Naive thymus-derived CD8-positive, alpha-beta T cell (primary cell): ENCODE results near the gene LY6G5C. TPM values are rescaled to one million over a fixed set of nuclear protein-coding genes. Genes with fewer than 3 reads are reported as not detected.

Experiments used
- ATAC-seq, 2 donors: fragments of 150-1000 bp; cut with Tn5 transposase in 1 of 2; sonication (Bioruptor Pico), chemical (Tn5 transposase) in 1 of 2; 1 replicate in 1 of 2; 2 replicates in 1 of 2; pipeline ENCODE4 v1.10.0; 2021; ENCODE audit warnings: mild to moderate bottlenecking in 2 of 2, moderate library complexity in 2 of 2
- POLR2A ChIA-PET: fragments of 350-600 bp; sonication (Branson Sonifier 250); formaldehyde crosslinking; loops from one replicate; lab custom pipeline; 2021; ENCODE audit warnings: antibody characterized with exemption; lab: Charles Lee
- DNase-seq, 10 donors: peaks; one replicate each; pipeline versions ENCODE4 v3.0.0 to v3.0.0-alpha.2; 2020 to 2022
- H3K27ac Mint-ChIP-seq, 10 donors: one replicate each; pipeline ENCODE4 v1.8.0; 2020 to 2022; ENCODE audit warnings: mild to moderate bottlenecking in 10 of 10, mixed read lengths in 10 of 10, moderate library complexity in 4 of 10, inconsistent platforms in 1 of 10
- H3K27me3 Mint-ChIP-seq, 5 donors: one replicate each; pipeline ENCODE4 v1.8.0; 2021 to 2022; ENCODE audit warnings: mixed read lengths in 5 of 5
- H3K36me3 Mint-ChIP-seq, 3 donors: one replicate each; pipeline ENCODE4 v1.8.0; 2020 to 2022; ENCODE audit warnings: mixed read lengths in 3 of 3, mild to moderate bottlenecking in 2 of 3, inconsistent platforms in 1 of 3
- H3K4me1 Mint-ChIP-seq, 4 donors: one replicate each; pipeline ENCODE4 v1.8.0; 2021 to 2022; ENCODE audit warnings: mixed read lengths in 4 of 4
- H3K4me3 Mint-ChIP-seq, 10 donors: one replicate each; pipeline ENCODE4 v1.8.0; 2020 to 2022; ENCODE audit warnings: mild to moderate bottlenecking in 10 of 10, mixed read lengths in 10 of 10, moderate library complexity in 6 of 10, inconsistent platforms in 1 of 10
- H3K9me3 Mint-ChIP-seq, 9 donors: one replicate each; pipeline ENCODE4 v1.8.0; 2020 to 2022; ENCODE audit warnings: mixed read lengths in 9 of 9, mild to moderate bottlenecking in 3 of 9, inconsistent platforms in 1 of 9, moderate library complexity in 1 of 9
- microRNA-seq: library from miRNA; unstranded; fragments of <30 nt; microRNA quantifications from one replicate; pipeline ENCODE4 v1.2.0, GENCODE V29; 2022; ENCODE audit warnings: borderline microRNAs expressed
- polyA plus RNA-seq, 3 donors: library from polyadenylated mRNA; unstranded; fragments of 300-500 nt; fragmentation: Illumina TruSeq; gene quantifications; one replicate each; pipeline ENCODE4 v1.2.3, GENCODE V29; 2021
- total RNA-seq, 8 experiments: library from RNA in 2 of 8; stranded (reverse) in 2 of 8; gene quantifications; one replicate each; pipeline ENCODE4 v1.2.3 and lab custom pipeline; 2021 to 2026

The LY6G5C gene
- total and polyA plus RNA-seq, 5 experiments from 2014 or later: 4.4 to 7.9 (median 5.5) TPM

DNA sequence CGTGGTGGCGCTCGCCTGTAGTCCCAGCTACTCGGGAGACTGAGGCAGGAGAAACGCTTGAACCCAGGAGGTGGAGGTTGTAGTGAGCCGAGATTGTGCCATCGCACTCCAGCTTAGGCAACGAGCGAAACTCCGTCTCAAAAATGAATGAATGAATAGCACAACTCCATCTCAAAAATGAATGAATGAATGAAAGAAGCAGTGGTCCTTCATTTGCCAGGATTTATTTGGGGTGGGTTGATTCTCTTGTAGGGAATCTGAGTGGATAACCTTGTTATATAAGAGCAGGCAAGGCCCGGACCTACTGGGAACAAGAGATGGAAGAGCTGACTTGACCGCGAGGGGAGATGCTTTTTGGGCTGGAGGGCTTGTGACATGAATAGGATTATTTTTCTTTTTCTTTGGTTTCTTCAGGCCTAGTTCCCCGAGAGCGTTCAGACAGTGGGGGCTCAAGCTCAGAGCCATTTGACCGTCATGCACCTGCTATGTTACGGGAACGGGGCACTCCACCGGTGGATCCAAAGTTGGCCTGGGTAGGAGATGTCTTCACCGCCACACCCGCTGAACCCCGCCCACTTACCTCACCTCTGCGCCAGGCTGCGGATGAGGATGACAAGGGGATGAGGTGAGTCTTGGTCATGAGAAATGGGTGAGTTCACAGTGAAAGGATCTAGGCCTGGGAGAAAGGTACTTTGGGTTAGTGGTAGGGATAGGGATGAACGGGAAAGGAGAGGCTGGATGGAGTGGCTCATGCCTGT, 50.5 kb downstream of the LY6G5C start:
- DNase-seq: no peak
- H3K36me3 Mint-ChIP-seq: peaks cover 7 to 98% (median 31%) of the 10 kb centered on the region in 3 donors

DNA sequence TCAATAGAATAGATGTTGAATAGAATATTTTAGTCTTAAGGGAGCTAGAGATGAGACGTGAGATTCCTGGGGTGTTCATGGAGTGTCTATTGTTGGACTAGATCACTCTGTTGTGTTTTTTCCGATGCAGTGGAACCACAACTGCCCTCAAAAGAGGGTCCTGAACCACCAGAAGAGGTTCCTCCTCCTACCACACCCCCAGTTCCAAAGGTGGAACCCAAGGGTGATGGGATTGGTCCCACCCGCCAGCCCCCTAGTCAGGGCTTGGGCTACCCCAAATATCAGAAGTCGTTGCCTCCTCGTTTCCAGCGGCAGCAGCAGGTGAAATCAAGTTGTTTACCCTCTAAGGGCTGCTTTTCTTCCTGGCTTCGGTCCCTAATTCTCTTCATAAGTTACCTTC, 51.9 kb downstream of the LY6G5C start:
- Mint-ChIP-seq H3K4me1 (peaks cover 2 to 25% (median 11%) of the 10 kb centered on the region in 4 donors), H3K27ac (peak overlapping the region in 3 of 10 donors; percentile 29 to 71 (median 48)), H3K4me3 (no peak overlapping the region), H3K36me3 (peaks cover 7 to 99% (median 31%) of the 10 kb centered on the region in 3 donors), H3K9me3 (no peaks in the 10 kb centered on the region), H3K27me3 (no peaks in the 10 kb centered on the region)
- no peak for ATAC-seq
- DNase-seq: no peak
- POLR2A ChIA-PET: interaction anchor here (0.6 to 1.0 kb wide), 3 partner anchors 9 to 1689 kb away, joined by 3 to 4 read pairs (median 4); partner anchors contain the start of gene ZBTB22

More for the DNA sequence above, 50.5 kb downstream of the LY6G5C start:
- Mint-ChIP-seq H3K9me3 (no peaks in the 10 kb centered on the region), H3K27ac (peak overlapping the region in 5 of 10 donors; percentile 31 to 73 (median 60)), H3K4me1 (peaks cover 2 to 25% (median 12%) of the 10 kb centered on the region in 4 donors), H3K27me3 (no peaks in the 10 kb centered on the region), H3K4me3 (no peak overlapping the region)
- no peak for ATAC-seq
- POLR2A ChIA-PET: interaction anchor here (1.0 kb wide), 1 partner anchor 9 kb away, joined by 4 read pairs; no protein-coding TSS in a partner anchor

- Mint-ChIP-seq H3K4me1 (peaks cover 3 to 17% (median 13%) of the 10 kb centered on the region in 4 donors), H3K36me3 (peaks cover 7 to 100% (median 30%) of the 10 kb centered on the region in 3 donors), H3K27ac (peak overlapping the region in 4 of 10 donors; percentile 29 to 81 (median 67)), H3K9me3 (no peaks in the 10 kb centered on the region), H3K27me3 (no peaks in the 10 kb centered on the region), H3K4me3 (no peak overlapping the region)
- DNase-seq (no peak), ATAC-seq (no peak)
- POLR2A ChIA-PET: interaction anchor here (1.0 to 3.4 kb wide), 3 partner anchors 10 to 24 kb away, joined by 4 to 14 read pairs (median 4); partner anchors contain the start of gene BAG6
Observed at GRCh38 chr6:31627690-31628287, 53.1 kb downstream of the LY6G5C start.

- peaks cover 7 to 100% (median 30%) of the 10 kb centered on the region in 3 donors for H3K36me3 Mint-ChIP-seq
- DNase-seq: no peak
- H3K4me3 Mint-ChIP-seq: no peak overlapping the region
- POLR2A ChIA-PET: interaction anchor here (0.6 to 3.4 kb wide), 2 partner anchors 19 to 25 kb away, joined by 6 to 14 read pairs; partner anchors contain the start of gene BAG6
- H3K9me3 Mint-ChIP-seq: no peaks in the 10 kb centered on the region
- H3K27ac Mint-ChIP-seq: peak overlapping the region in 2 of 10 donors; percentile 36 to 81
- no peaks in the 10 kb centered on the region for H3K27me3 Mint-ChIP-seq
- ATAC-seq: no peak
- peaks cover 12 to 23% (median 19%) of the 10 kb centered on the region in 4 donors for H3K4me1 Mint-ChIP-seq
Observed at GRCh38 chr6:31626952-31627351, 53.9 kb downstream of the LY6G5C start.

Small RNA genes within 50 kb of the gene (microRNA-seq; reads per million reads assigned to microRNA genes)
- not detected for gene MIR4646
- not detected for gene MIR6832

Other genes with a start within 250 kb of the LY6G5C start
Only the 30 nearest of the 38 such genes appear.
- gene DDX39B, start 139.1 kb downstream of the LY6G5C start, total RNA-seq: 100 to 1,000 TPM; 679 to 768 TPM
- 100 to 1,000 TPM in 1 of 3 donors, 10 to 100 TPM in 2; 53.6 to 104 (median 96.0) TPM for gene DDX39B, start 139.1 kb downstream of the LY6G5C start, polyA plus RNA-seq
- gene ATP6V1G2, start 134.5 kb downstream of the LY6G5C start, total RNA-seq: 1 to 10 TPM; 7.9 TPM
- under 1 TPM in 2 of 3 donors, not detected in 1; 0.55 to 0.56 TPM for gene ATP6V1G2, start 134.5 kb downstream of the LY6G5C start, polyA plus RNA-seq
- gene NFKBIL1, start 133.5 kb downstream of the LY6G5C start, total RNA-seq: 10 to 100 TPM; 14.1 to 15.2 TPM
- 10 to 100 TPM in 1 of 3 donors, 1 to 10 TPM in 2; 8.4 to 10.0 (median 8.5) TPM for gene NFKBIL1, start 133.5 kb downstream of the LY6G5C start, polyA plus RNA-seq
- gene LTA, start 108.8 kb downstream of the LY6G5C start, total RNA-seq: 10 to 100 TPM; 14.3 to 16.2 TPM
- gene LTA, start 108.8 kb downstream of the LY6G5C start, polyA plus RNA-seq: 10 to 100 TPM; 11.0 to 40.1 (median 29.9) TPM
- 1 to 10 TPM; 2.1 to 2.3 TPM for gene TNF, start 105.5 kb downstream of the LY6G5C start, total RNA-seq
- gene TNF, start 105.5 kb downstream of the LY6G5C start, polyA plus RNA-seq: under 1 TPM; 0.11 to 0.53 (median 0.37) TPM
- gene LTB, start 98.6 kb downstream of the LY6G5C start, total RNA-seq: 100 to 1,000 TPM; 450 to 469 TPM
- 1,000 to 10,000 TPM in 2 of 3 donors, 100 to 1,000 TPM in 1; 707 to 1,760 (median 1,173) TPM for gene LTB, start 98.6 kb downstream of the LY6G5C start, polyA plus RNA-seq
- 10 to 100 TPM; 13.7 to 19.1 TPM for gene LST1, start 94.8 kb downstream of the LY6G5C start, total RNA-seq
- 10 to 100 TPM; 13.4 to 18.0 (median 15.0) TPM for gene LST1, start 94.8 kb downstream of the LY6G5C start, polyA plus RNA-seq
- gene NCR3, start 88.1 kb downstream of the LY6G5C start, total RNA-seq: 1 to 10 TPM; 8.5 to 8.8 TPM
- gene NCR3, start 88.1 kb downstream of the LY6G5C start, polyA plus RNA-seq: 10 to 100 TPM; 54.3 to 86.3 (median 76.0) TPM
- gene AIF1, start 65.8 kb downstream of the LY6G5C start, total RNA-seq: 10 to 100 TPM; 23.0 to 27.3 TPM
- gene AIF1, start 65.8 kb downstream of the LY6G5C start, polyA plus RNA-seq: 100 to 1,000 TPM; 145 to 242 (median 239) TPM
- 100 to 1,000 TPM; 227 to 230 TPM for gene PRRC2A, start 60.4 kb downstream of the LY6G5C start, total RNA-seq
- gene PRRC2A, start 60.4 kb downstream of the LY6G5C start, polyA plus RNA-seq: 1 to 10 TPM; 4.5 to 7.1 (median 5.0) TPM
- gene BAG6, start 28.4 kb downstream of the LY6G5C start, total RNA-seq: 100 to 1,000 TPM; 244 to 258 TPM
- 10 to 100 TPM; 17.7 to 21.5 (median 21.1) TPM for gene BAG6, start 28.4 kb downstream of the LY6G5C start, polyA plus RNA-seq
- 1 to 10 TPM; 2.2 to 3.1 TPM for gene APOM, start 25.2 kb downstream of the LY6G5C start, total RNA-seq
- gene APOM, start 25.2 kb downstream of the LY6G5C start, polyA plus RNA-seq: 1 to 10 TPM; 5.0 to 8.0 (median 5.5) TPM
- gene C6orf47, start 20.3 kb downstream of the LY6G5C start, total RNA-seq: 10 to 100 TPM; 24.9 to 26.3 TPM
- gene C6orf47, start 20.3 kb downstream of the LY6G5C start, polyA plus RNA-seq: 10 to 100 TPM; 17.0 to 36.7 (median 21.3) TPM
- gene GPANK1, start 16.1 kb downstream of the LY6G5C start, total RNA-seq: 10 to 100 TPM; 26.6 to 27.9 TPM
- gene GPANK1, start 16.1 kb downstream of the LY6G5C start, polyA plus RNA-seq: 10 to 100 TPM; 20.8 to 22.9 (median 21.2) TPM
- gene CSNK2B, start 15.0 kb downstream of the LY6G5C start, total RNA-seq: 100 to 1,000 TPM; 131 to 133 TPM
- 100 to 1,000 TPM; 214 to 230 (median 217) TPM for gene CSNK2B, start 15.0 kb downstream of the LY6G5C start, polyA plus RNA-seq
- gene LY6G5B, start 11.1 kb downstream of the LY6G5C start, total RNA-seq: 10 to 100 TPM; 44.1 to 48.8 TPM
- gene LY6G5B, start 11.1 kb downstream of the LY6G5C start, polyA plus RNA-seq: under 1 TPM in 1 of 3 donors, not detected in 2; 0.25 TPM
- 10 to 100 TPM; 58.4 to 59.9 TPM for gene ABHD16A, start 22.3 kb upstream of the LY6G5C start, total RNA-seq
- gene ABHD16A, start 22.3 kb upstream of the LY6G5C start, polyA plus RNA-seq: 10 to 100 TPM; 26.9 to 35.5 (median 34.1) TPM
- not detected for gene LY6G6F, start 25.8 kb upstream of the LY6G5C start, total RNA-seq
- gene LY6G6F, start 25.8 kb upstream of the LY6G5C start, polyA plus RNA-seq: not detected
- gene LY6G6D, start 34.3 kb upstream of the LY6G5C start, total RNA-seq: not detected
- gene LY6G6D, start 34.3 kb upstream of the LY6G5C start, polyA plus RNA-seq: not detected
- not detected for gene LY6G6C, start 40.7 kb upstream of the LY6G5C start, total RNA-seq
- not detected for gene LY6G6C, start 40.7 kb upstream of the LY6G5C start, polyA plus RNA-seq
- gene MPIG6B, start 42.3 kb upstream of the LY6G5C start, total RNA-seq: 1 to 10 TPM; 1.4 to 1.9 TPM
- 1 to 10 TPM; 1.2 to 4.9 (median 1.3) TPM for gene MPIG6B, start 42.3 kb upstream of the LY6G5C start, polyA plus RNA-seq
- gene DDAH2, start 48.2 kb upstream of the LY6G5C start, total RNA-seq: 1 to 10 TPM; 3.1 to 5.1 TPM
- 10 to 100 TPM in 2 of 3 donors, 1 to 10 TPM in 1; 8.0 to 14.7 (median 10.3) TPM for gene DDAH2, start 48.2 kb upstream of the LY6G5C start, polyA plus RNA-seq
- 10 to 100 TPM; 23.7 to 27.1 TPM for gene CLIC1, start 55.5 kb upstream of the LY6G5C start, total RNA-seq
- 100 to 1,000 TPM in 2 of 3 donors, 10 to 100 TPM in 1; 95.1 to 345 (median 114) TPM for gene CLIC1, start 55.5 kb upstream of the LY6G5C start, polyA plus RNA-seq
- gene MSH5, start 58.9 kb upstream of the LY6G5C start, total RNA-seq: 1 to 10 TPM; 7.2 to 8.3 TPM
- 1 to 10 TPM in 2 of 3 donors, under 1 TPM in 1; 0.61 to 1.1 (median 1.1) TPM for gene MSH5, start 58.9 kb upstream of the LY6G5C start, polyA plus RNA-seq
- 1 to 10 TPM; 1.6 to 2.1 TPM for gene SAPCD1, start 81.6 kb upstream of the LY6G5C start, total RNA-seq
- gene SAPCD1, start 81.6 kb upstream of the LY6G5C start, polyA plus RNA-seq: not detected
- gene VWA7, start 96.3 kb upstream of the LY6G5C start, total RNA-seq: under 1 TPM; 0.47 to 0.52 TPM
- under 1 TPM in 1 of 3 donors, not detected in 2; 0.34 TPM for gene VWA7, start 96.3 kb upstream of the LY6G5C start, polyA plus RNA-seq
- 10 to 100 TPM; 37.6 to 40.3 TPM for gene VARS1, start 114.7 kb upstream of the LY6G5C start, total RNA-seq
- gene VARS1, start 114.7 kb upstream of the LY6G5C start, polyA plus RNA-seq: 10 to 100 TPM; 27.5 to 37.8 (median 30.3) TPM
- 10 to 100 TPM; 28.9 to 31.9 TPM for gene LSM2, start 125.9 kb upstream of the LY6G5C start, total RNA-seq
- gene LSM2, start 125.9 kb upstream of the LY6G5C start, polyA plus RNA-seq: 10 to 100 TPM; 67.1 to 80.3 (median 77.9) TPM
- 1 to 10 TPM; 3.5 to 4.0 TPM for gene HSPA1L, start 134.2 kb upstream of the LY6G5C start, total RNA-seq
- 1 to 10 TPM in 2 of 3 donors, under 1 TPM in 1; 0.56 to 1.6 (median 1.6) TPM for gene HSPA1L, start 134.2 kb upstream of the LY6G5C start, polyA plus RNA-seq
- 10 to 100 TPM; 54.8 to 56.9 TPM for gene HSPA1A, start 134.5 kb upstream of the LY6G5C start, total RNA-seq
- 10 to 100 TPM in 2 of 3 donors, 1 to 10 TPM in 1; 6.9 to 17.3 (median 11.4) TPM for gene HSPA1A, start 134.5 kb upstream of the LY6G5C start, polyA plus RNA-seq